ENCODE measurements around the gene EXOSC5.

- TF ChIP-seq CTCF (IDR thresholded peaks at IDR 0.05) (no peak), EZH2 (IDR thresholded peaks at IDR 0.05; ENCODE audit: borderline replicate concordance, insufficient read depth, low read depth, low read length, poor library complexity, severe bottlenecking) (no peak)
These were observed 4.4 kb downstream of the EXOSC5 start for GRCh38 chr19:41392775-41393174.
